Measurements from ENCODE around the gene ACTR3.
A peak's percentile ranks its signal among the peaks of the same experiment; 100 is the strongest.
"Not testable (repeated sequence)": the region's sequence is repeated elsewhere in the genome, so short reads cannot be mapped to it uniquely, and the experiment has no call there.

The ACTR3 gene

GRCh38 chr2:113889471-113890252 lies at the start of gene ACTR3:
TSS of gene ACTR3 (plus strand) at chr2:113890089. CDS start at chr2:113890280, 191 bp downstream.
- H3K4me3 ChIP-seq (ENCODE audit: low read length in 2 of 2): peak within 1 kb of the TSS; percentile 89 to 94
- peak within 1 kb of the TSS; percentile 96 for H3K27ac ChIP-seq (ENCODE audit: low read length)
- H3K36me3 ChIP-seq (ENCODE audit: control insufficient read depth in 2 of 2, insufficient read depth in 2 of 2, low read length in 2 of 2): no peaks in the 10 kb centered on the region
- peaks cover 12% of the 10 kb centered on the region for H3K4me1 ChIP-seq (ENCODE audit: control insufficient read depth, insufficient read depth, low read length)
- no peaks in the 10 kb centered on the region for H3K9me3 ChIP-seq (ENCODE audit: control insufficient read depth in 2 of 2, low read length in 2 of 2)
- H3K9ac ChIP-seq (ENCODE audit: low read length in 2 of 2): peak within 1 kb of the TSS; percentile 93 to 98
- H3K27me3 ChIP-seq (ENCODE audit: control insufficient read depth in 1 of 2, insufficient read depth in 2 of 2, low read length in 2 of 2): no peaks in the 10 kb centered on the region

- Histone ChIP-seq H3K27ac (ENCODE audit: low read length) (no peak overlapping the region), H3K4me1 (ENCODE audit: control insufficient read depth, insufficient read depth, low read length) (no peaks in the 10 kb centered on the region), H3K27me3 (ENCODE audit: control insufficient read depth in 1 of 2, insufficient read depth in 2 of 2, low read length in 2 of 2) (no peaks in the 10 kb centered on the region), H3K9me3 (ENCODE audit: control insufficient read depth in 2 of 2, low read length in 2 of 2) (no peaks in the 10 kb centered on the region), H3K9ac (ENCODE audit: low read length in 2 of 2) (no peak overlapping the region), H3K4me3 (ENCODE audit: low read length in 2 of 2) (no peak overlapping the region), H3K36me3 (ENCODE audit: control insufficient read depth in 2 of 2, insufficient read depth in 2 of 2, low read length in 2 of 2) (no peaks in the 10 kb centered on the region)
Measured at GRCh38 chr2:113840518-113840917, 49.4 kb upstream of the ACTR3 start.

- Histone ChIP-seq H3K36me3 (ENCODE audit: control insufficient read depth in 2 of 2, insufficient read depth in 2 of 2, low read length in 2 of 2) (no peaks in the 10 kb centered on the region), H3K4me3 (ENCODE audit: low read length in 2 of 2) (no peak overlapping the region), H3K4me1 (ENCODE audit: control insufficient read depth, insufficient read depth, low read length) (no peaks in the 10 kb centered on the region), H3K9me3 (ENCODE audit: control insufficient read depth in 2 of 2, low read length in 2 of 2) (no peaks in the 10 kb centered on the region), H3K27ac (ENCODE audit: low read length) (no peak overlapping the region), H3K9ac (ENCODE audit: low read length in 2 of 2) (no peak overlapping the region), H3K27me3 (ENCODE audit: control insufficient read depth in 1 of 2, insufficient read depth in 2 of 2, low read length in 2 of 2) (no peaks in the 10 kb centered on the region)
Measured at GRCh38 chr2:113842919-113843736, 46.8 kb upstream of the ACTR3 start.

- not testable (repeated sequence) for H3K27ac ChIP-seq (ENCODE audit: low read length); H3K4me3 ChIP-seq (ENCODE audit: low read length in 2 of 2); H3K9me3 ChIP-seq (ENCODE audit: control insufficient read depth in 2 of 2, low read length in 2 of 2); H3K36me3 ChIP-seq (ENCODE audit: control insufficient read depth in 2 of 2, insufficient read depth in 2 of 2, low read length in 2 of 2); H3K4me1 ChIP-seq (ENCODE audit: control insufficient read depth, insufficient read depth, low read length); H3K27me3 ChIP-seq (ENCODE audit: control insufficient read depth in 1 of 2, insufficient read depth in 2 of 2, low read length in 2 of 2); H3K9ac ChIP-seq (ENCODE audit: low read length in 2 of 2)
Measured at GRCh38 chr2:113843737-113844050, 46.2 kb upstream of the ACTR3 start.

GRCh38 chr2:113845261-113845660 lies 44.6 kb upstream of the ACTR3 start:
- Histone ChIP-seq H3K9me3 (ENCODE audit: control insufficient read depth in 2 of 2, low read length in 2 of 2) (no peaks in the 10 kb centered on the region), H3K36me3 (ENCODE audit: control insufficient read depth in 2 of 2, insufficient read depth in 2 of 2, low read length in 2 of 2) (no peaks in the 10 kb centered on the region), H3K4me3 (ENCODE audit: low read length in 2 of 2) (no peak overlapping the region), H3K9ac (ENCODE audit: low read length in 2 of 2) (no peak overlapping the region), H3K27me3 (ENCODE audit: control insufficient read depth in 1 of 2, insufficient read depth in 2 of 2, low read length in 2 of 2) (no peaks in the 10 kb centered on the region), H3K27ac (ENCODE audit: low read length) (no peak overlapping the region), H3K4me1 (ENCODE audit: control insufficient read depth, insufficient read depth, low read length) (no peaks in the 10 kb centered on the region)

- H3K27ac ChIP-seq (ENCODE audit: low read length); H3K9ac ChIP-seq (ENCODE audit: low read length in 2 of 2); H3K4me1 ChIP-seq (ENCODE audit: control insufficient read depth, insufficient read depth, low read length); H3K36me3 ChIP-seq (ENCODE audit: control insufficient read depth in 2 of 2, insufficient read depth in 2 of 2, low read length in 2 of 2); H3K4me3 ChIP-seq (ENCODE audit: low read length in 2 of 2); H3K27me3 ChIP-seq (ENCODE audit: control insufficient read depth in 1 of 2, insufficient read depth in 2 of 2, low read length in 2 of 2); H3K9me3 ChIP-seq (ENCODE audit: control insufficient read depth in 2 of 2, low read length in 2 of 2): not testable (repeated sequence)
Measured at GRCh38 chr2:113845796-113846195, 44.1 kb upstream of the ACTR3 start.

- H3K27ac ChIP-seq (ENCODE audit: low read length): no peak overlapping the region
- no peak overlapping the region for H3K9ac ChIP-seq (ENCODE audit: low read length in 2 of 2)
Measured at GRCh38 chr2:113846429-113846828, 43.5 kb upstream of the ACTR3 start.

GRCh38 chr2:113847144-113847543 lies 42.7 kb upstream of the ACTR3 start:
- no peak overlapping the region for H3K9ac ChIP-seq (ENCODE audit: low read length in 2 of 2)
- H3K27ac ChIP-seq (ENCODE audit: low read length): no peak overlapping the region
- no peak overlapping the region for H3K4me3 ChIP-seq (ENCODE audit: low read length in 2 of 2)
- H3K4me1 ChIP-seq (ENCODE audit: control insufficient read depth, insufficient read depth, low read length): no peaks in the 10 kb centered on the region
- no peaks in the 10 kb centered on the region for H3K27me3 ChIP-seq (ENCODE audit: control insufficient read depth in 1 of 2, insufficient read depth in 2 of 2, low read length in 2 of 2)
- H3K9me3 ChIP-seq (ENCODE audit: control insufficient read depth in 2 of 2, low read length in 2 of 2): no peaks in the 10 kb centered on the region
- no peaks in the 10 kb centered on the region for H3K36me3 ChIP-seq (ENCODE audit: control insufficient read depth in 2 of 2, insufficient read depth in 2 of 2, low read length in 2 of 2)

More at GRCh38 chr2:113846429-113846828, 43.5 kb upstream of the ACTR3 start:
- Histone ChIP-seq H3K4me3 (ENCODE audit: low read length in 2 of 2) (no peak overlapping the region), H3K4me1 (ENCODE audit: control insufficient read depth, insufficient read depth, low read length) (no peaks in the 10 kb centered on the region), H3K9me3 (ENCODE audit: control insufficient read depth in 2 of 2, low read length in 2 of 2) (no peaks in the 10 kb centered on the region), H3K27me3 (ENCODE audit: control insufficient read depth in 1 of 2, insufficient read depth in 2 of 2, low read length in 2 of 2) (no peaks in the 10 kb centered on the region), H3K36me3 (ENCODE audit: control insufficient read depth in 2 of 2, insufficient read depth in 2 of 2, low read length in 2 of 2) (no peaks in the 10 kb centered on the region)

- H3K9ac ChIP-seq (ENCODE audit: low read length in 2 of 2): no peak overlapping the region
- H3K4me1 ChIP-seq (ENCODE audit: control insufficient read depth, insufficient read depth, low read length): no peaks in the 10 kb centered on the region
- H3K27ac ChIP-seq (ENCODE audit: low read length): no peak overlapping the region
Measured at GRCh38 chr2:113848758-113849415, 41.0 kb upstream of the ACTR3 start.

GRCh38 chr2:113850687-113851086 lies 39.2 kb upstream of the ACTR3 start:
- H3K9me3 ChIP-seq (ENCODE audit: control insufficient read depth in 2 of 2, low read length in 2 of 2): no peaks in the 10 kb centered on the region
- no peak overlapping the region for H3K27ac ChIP-seq (ENCODE audit: low read length)
- no peaks in the 10 kb centered on the region for H3K36me3 ChIP-seq (ENCODE audit: control insufficient read depth in 2 of 2, insufficient read depth in 2 of 2, low read length in 2 of 2)
- H3K9ac ChIP-seq (ENCODE audit: low read length in 2 of 2): no peak overlapping the region
- H3K27me3 ChIP-seq (ENCODE audit: control insufficient read depth in 1 of 2, insufficient read depth in 2 of 2, low read length in 2 of 2): no peaks in the 10 kb centered on the region
- H3K4me3 ChIP-seq (ENCODE audit: low read length in 2 of 2): no peak overlapping the region
- no peaks in the 10 kb centered on the region for H3K4me1 ChIP-seq (ENCODE audit: control insufficient read depth, insufficient read depth, low read length)

More at GRCh38 chr2:113848758-113849415, 41.0 kb upstream of the ACTR3 start:
- Histone ChIP-seq H3K27me3 (ENCODE audit: control insufficient read depth in 1 of 2, insufficient read depth in 2 of 2, low read length in 2 of 2) (no peaks in the 10 kb centered on the region), H3K4me3 (ENCODE audit: low read length in 2 of 2) (no peak overlapping the region), H3K36me3 (ENCODE audit: control insufficient read depth in 2 of 2, insufficient read depth in 2 of 2, low read length in 2 of 2) (no peaks in the 10 kb centered on the region), H3K9me3 (ENCODE audit: control insufficient read depth in 2 of 2, low read length in 2 of 2) (no peaks in the 10 kb centered on the region)
